H1 (cell line): ENCODE data around the gene VPS18. TPM values are rescaled to one million over a fixed set of nuclear protein-coding genes. Genes with fewer than 3 reads are reported as not detected.

ENCODE experiments used
- CREB1 ChIP-seq: IDR thresholded peaks from 2 replicates; pipeline ENCODE4 v1.6.1; 2012; ENCODE audit warnings: inconsistent platforms
- RXRA ChIP-seq: IDR thresholded peaks from 2 replicates; pipeline ENCODE4 v1.6.1; 2011; ENCODE audit warnings: low read depth, mild to moderate bottlenecking, low read length, moderate library complexity; ENCODE audit not compliant: insufficient read depth
- polyA plus RNA-seq, 7 experiments: library from polyadenylated mRNA; depleted of rRNA in 3 of 7; stranded (reverse) in 5 of 7; unstranded in 2 of 7; fragments of >200 nt in 5 of 7; fragments of 200-250 nt in 2 of 7; gene quantifications; 1 replicate in 5 of 7; 2 replicates in 1 of 7; 4 replicates in 1 of 7; pipeline versions ENCODE4 v1.2.1 to v1.2.3, GENCODE V29; 2011 to 2013; ENCODE audit warnings: missing spikeins in 2 of 7, mixed read lengths in 2 of 7
- total RNA-seq: library from RNA; stranded (reverse); fragmentation: NEBNext Ultra II Directional; extraction: Animal tissue kit (Norgen Biotek cat#: 25700); gene quantifications from 2 replicates; pipeline ENCODE4 v1.2.1, GENCODE V29; 2021
- TF ChIP-seq, protein P1 (sequence below): IDR thresholded peaks from 2 replicates; pipeline ENCODE4 v1.6.1; 2012; ENCODE audit warnings: inconsistent platforms
- TF ChIP-seq, protein P2 (sequence below): IDR thresholded peaks from 2 replicates; pipeline ENCODE4 v1.6.1; 2012; ENCODE audit warnings: low read length, inconsistent platforms

Gene VPS18
- total and polyA plus RNA-seq, 2 of the 8 experiments (the other 6 are each of a cell fraction or from before 2014, with no cell fraction given) = 28.9 to 32.7 TPM

DNA sequence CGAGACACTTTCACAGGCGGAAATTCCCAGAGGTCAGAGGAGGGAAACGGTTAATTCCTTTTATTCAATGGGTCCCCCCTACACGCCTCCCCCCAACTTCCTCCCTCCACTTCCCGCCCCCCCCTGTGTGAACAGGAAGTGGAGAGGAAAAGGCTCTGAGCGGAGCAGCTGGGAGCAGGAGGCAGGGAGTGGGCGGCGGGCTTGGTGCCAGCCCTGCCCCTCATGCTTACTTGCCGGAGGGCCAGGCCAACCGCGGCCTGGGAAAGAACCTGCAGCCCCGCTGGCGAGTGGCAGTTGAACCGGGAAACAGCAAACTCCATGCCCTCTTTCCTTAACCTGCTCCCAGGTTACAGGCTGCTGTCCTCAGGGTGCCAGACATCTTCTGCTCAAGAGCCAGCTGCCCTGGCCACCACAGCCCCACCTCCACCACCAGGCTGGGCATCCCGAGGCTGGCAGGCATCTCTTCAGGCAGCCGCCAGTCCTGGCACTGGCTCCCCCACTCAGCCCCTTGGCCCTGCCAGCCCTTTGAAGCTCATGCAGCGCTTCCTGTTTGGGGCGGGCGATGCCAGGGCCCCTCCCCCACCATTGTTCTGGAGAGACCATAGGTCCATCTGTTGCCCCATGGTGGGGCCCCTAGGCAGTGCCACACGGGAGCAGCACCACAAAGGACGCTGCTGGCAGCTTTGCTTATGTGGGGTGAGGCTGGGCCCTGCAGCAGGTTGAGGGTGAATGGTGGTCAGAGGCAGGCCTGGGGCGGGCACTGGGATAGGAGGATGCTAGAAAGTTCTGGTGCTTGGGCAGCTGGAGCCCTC lies 12.9 kb downstream of the VPS18 start (continued):
- TF ChIP-seq RXRA (no peak), CREB1 (no peak)
- TF ChIP-seq, protein P1, sequence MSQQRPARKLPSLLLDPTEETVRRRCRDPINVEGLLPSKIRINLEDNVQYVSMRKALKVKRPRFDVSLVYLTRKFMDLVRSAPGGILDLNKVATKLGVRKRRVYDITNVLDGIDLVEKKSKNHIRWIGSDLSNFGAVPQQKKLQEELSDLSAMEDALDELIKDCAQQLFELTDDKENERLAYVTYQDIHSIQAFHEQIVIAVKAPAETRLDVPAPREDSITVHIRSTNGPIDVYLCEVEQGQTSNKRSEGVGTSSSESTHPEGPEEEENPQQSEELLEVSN = no peak
- TF ChIP-seq, protein P2, sequence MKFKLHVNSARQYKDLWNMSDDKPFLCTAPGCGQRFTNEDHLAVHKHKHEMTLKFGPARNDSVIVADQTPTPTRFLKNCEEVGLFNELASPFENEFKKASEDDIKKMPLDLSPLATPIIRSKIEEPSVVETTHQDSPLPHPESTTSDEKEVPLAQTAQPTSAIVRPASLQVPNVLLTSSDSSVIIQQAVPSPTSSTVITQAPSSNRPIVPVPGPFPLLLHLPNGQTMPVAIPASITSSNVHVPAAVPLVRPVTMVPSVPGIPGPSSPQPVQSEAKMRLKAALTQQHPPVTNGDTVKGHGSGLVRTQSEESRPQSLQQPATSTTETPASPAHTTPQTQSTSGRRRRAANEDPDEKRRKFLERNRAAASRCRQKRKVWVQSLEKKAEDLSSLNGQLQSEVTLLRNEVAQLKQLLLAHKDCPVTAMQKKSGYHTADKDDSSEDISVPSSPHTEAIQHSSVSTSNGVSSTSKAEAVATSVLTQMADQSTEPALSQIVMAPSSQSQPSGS = no peak
